ENCODE measurements around the gene SLX4IP.
A peak's percentile ranks its signal among the peaks of the same experiment; 100 is the strongest.

The SLX4IP gene

DNA sequence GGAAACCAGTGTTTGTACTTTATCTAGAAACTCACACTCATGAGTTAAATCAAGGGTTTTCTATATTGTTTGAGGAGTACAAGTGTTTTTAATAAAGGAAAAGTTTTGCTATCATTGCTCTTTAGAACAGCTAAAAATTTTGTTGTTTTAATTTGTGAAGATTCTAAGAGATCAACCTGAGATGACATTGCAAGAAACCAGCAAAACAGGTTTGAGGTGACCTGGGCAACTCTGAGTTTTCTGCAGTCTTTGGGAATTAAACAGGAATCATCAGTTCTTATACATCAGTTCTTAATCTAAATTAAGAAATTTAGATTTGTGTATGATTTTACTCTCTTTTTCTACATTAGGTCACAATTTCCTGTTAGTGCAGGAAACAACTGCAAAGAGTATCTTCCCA is 124.2 kb downstream of the SLX4IP start:
- Histone ChIP-seq H3K4me1 (ENCODE audit: control insufficient read depth, insufficient read depth, low read length, unreplicated experiment) (peaks cover 49% of the 10 kb centered on the region), H3K4me3 (ENCODE audit: low read depth, low read length) (no peak overlapping the region), H2AFZ (ENCODE audit: low read length, unreplicated experiment) (no peak overlapping the region)

DNA sequence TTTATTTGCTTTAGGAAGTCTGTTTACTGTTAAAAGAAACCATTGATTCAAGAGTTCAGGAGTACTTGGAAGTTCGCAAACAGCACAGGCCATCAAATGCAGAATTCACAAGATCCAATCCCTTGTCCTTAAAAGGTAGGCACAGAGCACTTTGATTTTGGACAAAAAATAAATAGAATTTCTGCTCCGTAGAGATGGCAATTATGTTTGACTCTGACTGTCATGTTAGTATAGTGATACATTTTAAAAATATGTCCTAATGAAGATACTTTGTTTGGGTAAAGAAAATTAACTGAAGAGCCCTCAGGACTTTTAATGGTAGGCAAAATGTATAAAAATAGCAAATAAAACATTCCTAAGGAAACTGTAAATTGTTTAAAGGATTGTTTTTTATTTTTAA is 125.6 kb downstream of the SLX4IP start:
- H3K27ac ChIP-seq (ENCODE audit: low read depth, low read length): no peak overlapping the region
- peaks cover 46% of the 10 kb centered on the region for H3K4me1 ChIP-seq (ENCODE audit: control insufficient read depth, insufficient read depth, low read length, unreplicated experiment)

More for the DNA sequence above, 124.2 kb downstream of the SLX4IP start:
- no peaks in the 10 kb centered on the region for H3K27me3 ChIP-seq (ENCODE audit: insufficient read depth, low read length)
- peak overlapping the region; percentile 84 for H3K27ac ChIP-seq (ENCODE audit: low read depth, low read length)
- H3K36me3 ChIP-seq (ENCODE audit: insufficient read depth, low read length): peaks cover 14% of the 10 kb centered on the region; the same call in 1 of the 2 replicates
- H3K79me2 ChIP-seq (ENCODE audit: control insufficient read depth, insufficient read depth, low read length, unreplicated experiment): no peaks in the 10 kb centered on the region

DNA sequence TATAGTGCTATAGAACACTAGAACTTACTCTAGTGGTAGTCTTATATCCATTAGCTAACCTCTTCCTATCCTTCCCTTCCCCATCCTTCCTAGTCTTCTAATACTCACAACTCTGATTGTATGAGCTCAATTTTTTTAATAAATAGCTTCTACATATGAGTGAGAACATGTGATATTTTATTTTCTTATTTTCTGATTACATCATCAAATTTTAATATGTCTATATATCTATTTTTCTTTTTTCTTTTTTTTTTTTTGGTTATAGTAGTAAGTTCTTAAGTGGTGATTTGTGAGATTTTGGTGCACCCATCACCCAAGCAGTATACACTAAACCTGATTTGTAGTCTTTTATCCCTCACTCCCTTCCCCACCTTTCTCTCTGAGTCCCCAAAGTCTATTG is 126.2 kb downstream of the SLX4IP start:
- peaks cover 46% of the 10 kb centered on the region for H3K4me1 ChIP-seq (ENCODE audit: control insufficient read depth, insufficient read depth, low read length, unreplicated experiment)
- peaks cover 14% of the 10 kb centered on the region; the same call in 1 of the 2 replicates for H3K36me3 ChIP-seq (ENCODE audit: insufficient read depth, low read length)
- no peak overlapping the region for H2AFZ ChIP-seq (ENCODE audit: low read length, unreplicated experiment)
- no peaks in the 10 kb centered on the region for H3K79me2 ChIP-seq (ENCODE audit: control insufficient read depth, insufficient read depth, low read length, unreplicated experiment)
- no peak overlapping the region for H3K27ac ChIP-seq (ENCODE audit: low read depth, low read length)
- H3K4me3 ChIP-seq (ENCODE audit: low read depth, low read length): no peak overlapping the region
- no peaks in the 10 kb centered on the region for H3K27me3 ChIP-seq (ENCODE audit: insufficient read depth, low read length)

More for the DNA sequence above, 125.6 kb downstream of the SLX4IP start:
- Histone ChIP-seq H3K27me3 (ENCODE audit: insufficient read depth, low read length) (no peaks in the 10 kb centered on the region), H3K4me3 (ENCODE audit: low read depth, low read length) (no peak overlapping the region), H3K79me2 (ENCODE audit: control insufficient read depth, insufficient read depth, low read length, unreplicated experiment) (no peaks in the 10 kb centered on the region), H3K36me3 (ENCODE audit: insufficient read depth, low read length) (peaks cover 14% of the 10 kb centered on the region; the same call in 1 of the 2 replicates), H2AFZ (ENCODE audit: low read length, unreplicated experiment) (no peak overlapping the region)

- H3K27ac ChIP-seq (ENCODE audit: low read depth, low read length): no peak overlapping the region
- no peaks in the 10 kb centered on the region for H3K27me3 ChIP-seq (ENCODE audit: insufficient read depth, low read length)
- H3K4me3 ChIP-seq (ENCODE audit: low read depth, low read length): no peak overlapping the region
- H2AFZ ChIP-seq (ENCODE audit: low read length, unreplicated experiment): no peak overlapping the region
- peaks cover 17% of the 10 kb centered on the region; the same call in 1 of the 2 replicates for H3K36me3 ChIP-seq (ENCODE audit: insufficient read depth, low read length)
- H3K79me2 ChIP-seq (ENCODE audit: control insufficient read depth, insufficient read depth, low read length, unreplicated experiment): no peaks in the 10 kb centered on the region
- H3K4me1 ChIP-seq (ENCODE audit: control insufficient read depth, insufficient read depth, low read length, unreplicated experiment): peaks cover 41% of the 10 kb centered on the region
Observed at GRCh38 chr20:10562899-10563298, 127.8 kb downstream of the SLX4IP start.

DNA sequence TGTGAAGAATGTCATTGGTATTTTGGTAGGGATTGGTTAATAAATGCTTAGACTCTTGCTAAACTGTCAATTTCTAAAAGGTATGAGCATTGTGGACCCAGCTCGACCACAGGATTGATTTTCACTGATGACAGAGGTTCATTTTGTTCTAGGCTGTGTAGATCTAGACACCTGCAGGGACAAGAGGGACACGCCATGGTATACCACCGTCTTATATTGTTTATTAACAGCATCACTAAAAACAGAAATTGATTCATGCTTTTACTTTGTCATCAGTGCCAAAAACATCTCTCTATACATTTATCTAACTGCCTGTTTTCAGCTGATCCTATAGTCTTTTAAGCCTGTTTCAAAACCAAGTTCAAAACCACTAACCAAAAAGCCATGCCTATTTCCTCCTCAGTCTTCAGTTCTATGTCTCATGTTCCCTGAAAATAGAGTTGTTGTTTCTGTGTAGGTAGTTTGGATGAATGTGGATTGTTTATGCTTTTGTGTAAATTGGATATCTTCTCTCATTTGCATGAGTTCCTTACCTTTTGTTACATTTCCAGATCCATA is 128.9 kb downstream of the SLX4IP start:
- Histone ChIP-seq H3K27me3 (ENCODE audit: insufficient read depth, low read length) (no peaks in the 10 kb centered on the region), H3K36me3 (ENCODE audit: insufficient read depth, low read length) (peaks cover 17% of the 10 kb centered on the region; the same call in 1 of the 2 replicates), H2AFZ (ENCODE audit: low read length, unreplicated experiment) (no peak overlapping the region), H3K4me3 (ENCODE audit: low read depth, low read length) (no peak overlapping the region), H3K27ac (ENCODE audit: low read depth, low read length) (no peak overlapping the region), H3K4me1 (ENCODE audit: control insufficient read depth, insufficient read depth, low read length, unreplicated experiment) (peaks cover 33% of the 10 kb centered on the region), H3K79me2 (ENCODE audit: control insufficient read depth, insufficient read depth, low read length, unreplicated experiment) (no peaks in the 10 kb centered on the region)

DNA sequence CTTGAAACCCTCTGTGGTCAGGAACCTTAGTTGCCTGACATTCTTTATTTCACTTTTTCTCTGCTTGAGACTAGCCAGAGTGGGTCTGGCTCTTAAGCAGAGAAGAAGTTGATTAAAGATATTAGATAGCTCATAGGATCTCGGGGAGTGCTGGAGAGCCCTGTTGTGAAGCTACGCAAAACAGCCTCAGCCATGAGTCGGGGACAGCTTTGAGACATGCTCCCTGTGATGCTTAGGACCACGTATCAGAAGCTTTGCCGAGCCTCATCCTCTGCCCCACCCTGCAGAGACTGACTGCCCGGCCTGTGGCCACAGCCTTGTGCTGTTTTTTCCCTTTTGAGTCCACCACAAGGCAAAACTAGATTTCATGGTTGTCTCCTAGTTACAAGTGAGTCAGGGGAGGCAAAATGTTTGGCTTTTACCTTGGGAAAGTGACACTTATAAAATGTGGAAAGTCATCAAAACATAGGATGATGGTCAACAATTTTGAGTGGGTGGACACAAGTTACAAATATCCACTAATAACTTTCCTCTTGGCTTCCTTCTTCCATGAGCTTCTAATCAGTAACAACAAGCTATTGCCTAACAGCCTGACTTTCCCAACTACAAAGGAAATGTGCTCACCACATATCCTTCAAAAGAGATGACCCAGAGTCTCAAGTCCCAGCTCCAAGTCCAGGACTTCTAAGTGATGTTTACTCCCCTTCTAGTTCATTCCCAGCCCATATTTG is 130.3 kb downstream of the SLX4IP start:
- peaks cover 17% of the 10 kb centered on the region; the same call in 1 of the 2 replicates for H3K36me3 ChIP-seq (ENCODE audit: insufficient read depth, low read length)
- H2AFZ ChIP-seq (ENCODE audit: low read length, unreplicated experiment): peak overlapping the region; percentile 10
- peak overlapping the region; percentile 1; the same call in 1 of the 2 replicates for H3K4me3 ChIP-seq (ENCODE audit: low read depth, low read length)
- peaks cover 25% of the 10 kb centered on the region for H3K4me1 ChIP-seq (ENCODE audit: control insufficient read depth, insufficient read depth, low read length, unreplicated experiment)
- no peaks in the 10 kb centered on the region for H3K27me3 ChIP-seq (ENCODE audit: insufficient read depth, low read length)
- H3K27ac ChIP-seq (ENCODE audit: low read depth, low read length): peak overlapping the region; percentile 87
- H3K79me2 ChIP-seq (ENCODE audit: control insufficient read depth, insufficient read depth, low read length, unreplicated experiment): no peaks in the 10 kb centered on the region

DNA sequence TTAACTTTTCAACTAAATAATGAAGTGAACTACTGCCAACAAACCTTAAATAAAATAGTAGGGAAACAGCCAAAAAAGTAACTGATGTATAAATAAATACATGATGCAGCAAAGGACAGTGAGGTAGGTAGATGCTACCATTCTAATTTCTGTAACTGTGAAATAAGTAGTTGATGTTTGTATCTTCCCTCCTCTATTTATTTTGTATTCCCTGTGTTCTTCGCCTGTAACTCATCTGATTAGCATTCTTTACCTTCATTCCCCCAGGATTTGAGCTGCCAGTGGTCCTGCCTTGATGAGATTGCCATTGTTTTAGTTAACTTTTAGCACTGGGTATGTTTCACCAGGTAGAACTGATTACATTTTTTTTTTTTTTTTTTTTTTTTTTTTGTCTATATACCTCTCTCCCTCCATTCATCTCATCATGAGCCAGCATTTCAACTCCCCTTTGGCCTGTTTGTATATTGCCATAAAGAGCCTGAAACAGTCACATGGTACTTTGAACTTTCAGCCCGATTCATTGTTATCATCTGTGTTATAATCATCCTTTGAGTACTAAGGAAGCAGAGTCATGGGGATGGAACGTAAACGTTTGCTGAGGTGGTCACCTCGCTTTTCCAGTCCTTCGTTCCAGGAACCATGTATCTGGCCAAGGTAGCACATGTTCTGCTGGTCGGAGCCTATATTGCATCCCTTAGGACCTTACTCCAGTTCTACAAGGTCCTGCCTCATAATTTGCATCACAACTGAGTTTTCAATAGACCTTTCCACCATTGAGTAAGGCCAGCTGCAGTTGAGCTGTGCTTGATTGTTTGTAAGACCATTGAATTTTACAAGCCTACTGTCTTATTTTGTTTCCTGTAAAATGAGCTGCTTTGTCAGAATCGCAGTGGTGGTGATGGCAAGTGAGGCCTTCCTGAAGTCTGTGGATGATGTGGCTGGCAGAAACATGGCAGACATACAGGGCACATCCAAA is 131.1 kb downstream of the SLX4IP start:
- no peak overlapping the region for H2AFZ ChIP-seq (ENCODE audit: low read length, unreplicated experiment)
- H3K4me1 ChIP-seq (ENCODE audit: control insufficient read depth, insufficient read depth, low read length, unreplicated experiment): peaks cover 21% of the 10 kb centered on the region
- peak overlapping the region; percentile 1; the same call in 1 of the 2 replicates for H3K4me3 ChIP-seq (ENCODE audit: low read depth, low read length)
- peaks cover 17% of the 10 kb centered on the region; the same call in 1 of the 2 replicates for H3K36me3 ChIP-seq (ENCODE audit: insufficient read depth, low read length)
- peak overlapping the region; percentile 87 for H3K27ac ChIP-seq (ENCODE audit: low read depth, low read length)
- H3K27me3 ChIP-seq (ENCODE audit: insufficient read depth, low read length): no peaks in the 10 kb centered on the region
- H3K79me2 ChIP-seq (ENCODE audit: control insufficient read depth, insufficient read depth, low read length, unreplicated experiment): no peaks in the 10 kb centered on the region

DNA sequence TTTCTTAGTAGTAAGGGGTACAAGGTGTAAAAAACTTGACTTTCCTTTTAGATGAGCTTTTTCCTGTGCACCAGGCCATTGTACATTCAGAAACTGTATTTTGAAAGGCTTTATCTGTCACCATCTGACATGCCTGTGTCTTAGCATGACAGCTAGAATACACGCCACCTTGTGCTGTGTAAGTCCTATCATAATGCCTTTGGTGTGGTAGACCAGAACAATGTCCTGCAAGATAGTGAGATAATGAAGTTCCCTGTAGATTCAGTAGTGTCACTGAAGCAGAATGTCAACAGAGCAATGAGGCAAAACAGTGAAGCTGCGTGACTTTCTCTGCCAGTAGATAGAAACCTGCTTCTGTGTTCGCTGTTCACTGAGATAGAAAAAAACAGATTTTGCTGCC is 132.9 kb downstream of the SLX4IP start:
- Histone ChIP-seq H3K36me3 (ENCODE audit: insufficient read depth, low read length) (peaks cover 12% of the 10 kb centered on the region; the same call in 1 of the 2 replicates), H2AFZ (ENCODE audit: low read length, unreplicated experiment) (no peak overlapping the region), H3K27ac (ENCODE audit: low read depth, low read length) (no peak overlapping the region), H3K4me3 (ENCODE audit: low read depth, low read length) (no peak overlapping the region), H3K27me3 (ENCODE audit: insufficient read depth, low read length) (no peaks in the 10 kb centered on the region), H3K4me1 (ENCODE audit: control insufficient read depth, insufficient read depth, low read length, unreplicated experiment) (peaks cover 25% of the 10 kb centered on the region), H3K79me2 (ENCODE audit: control insufficient read depth, insufficient read depth, low read length, unreplicated experiment) (no peaks in the 10 kb centered on the region)

- Histone ChIP-seq H3K79me2 (ENCODE audit: control insufficient read depth, insufficient read depth, low read length, unreplicated experiment) (no peaks in the 10 kb centered on the region), H3K27me3 (ENCODE audit: insufficient read depth, low read length) (no peaks in the 10 kb centered on the region), H3K36me3 (ENCODE audit: insufficient read depth, low read length) (0 out of 2 replicates have a peak, but pooled peaks cover 2% of the 10 kb centered on the region), H3K27ac (ENCODE audit: low read depth, low read length) (no peak overlapping the region), H3K4me3 (ENCODE audit: low read depth, low read length) (no peak overlapping the region), H3K4me1 (ENCODE audit: control insufficient read depth, insufficient read depth, low read length, unreplicated experiment) (peaks cover 15% of the 10 kb centered on the region), H2AFZ (ENCODE audit: low read length, unreplicated experiment) (no peak overlapping the region)
Observed at GRCh38 chr20:10571313-10571815, 136.3 kb downstream of the SLX4IP start.

GRCh38 chr20:10572853-10573252 is 137.7 kb downstream of the SLX4IP start:
- H3K4me1 ChIP-seq (ENCODE audit: control insufficient read depth, insufficient read depth, low read length, unreplicated experiment): peaks cover 24% of the 10 kb centered on the region
- no peaks in the 10 kb centered on the region for H3K79me2 ChIP-seq (ENCODE audit: control insufficient read depth, insufficient read depth, low read length, unreplicated experiment)
- H2AFZ ChIP-seq (ENCODE audit: low read length, unreplicated experiment): no peak overlapping the region
- no peaks in the 10 kb centered on the region for H3K27me3 ChIP-seq (ENCODE audit: insufficient read depth, low read length)
- no peaks in the 10 kb centered on the region for H3K36me3 ChIP-seq (ENCODE audit: insufficient read depth, low read length)
- no peak overlapping the region for H3K4me3 ChIP-seq (ENCODE audit: low read depth, low read length)
- no peak overlapping the region for H3K27ac ChIP-seq (ENCODE audit: low read depth, low read length)

Data from ACC112 (cell line).